ENCODE results near the gene TM9SF1. TPM values are rescaled to one million over a fixed set of nuclear protein-coding genes. Genes with fewer than 3 reads are reported as not detected.

TM9SF1 gene
- total and polyA plus RNA-seq, 12 donors, result 10.8 to 36.4 (median 18.7) TPM

DNA sequence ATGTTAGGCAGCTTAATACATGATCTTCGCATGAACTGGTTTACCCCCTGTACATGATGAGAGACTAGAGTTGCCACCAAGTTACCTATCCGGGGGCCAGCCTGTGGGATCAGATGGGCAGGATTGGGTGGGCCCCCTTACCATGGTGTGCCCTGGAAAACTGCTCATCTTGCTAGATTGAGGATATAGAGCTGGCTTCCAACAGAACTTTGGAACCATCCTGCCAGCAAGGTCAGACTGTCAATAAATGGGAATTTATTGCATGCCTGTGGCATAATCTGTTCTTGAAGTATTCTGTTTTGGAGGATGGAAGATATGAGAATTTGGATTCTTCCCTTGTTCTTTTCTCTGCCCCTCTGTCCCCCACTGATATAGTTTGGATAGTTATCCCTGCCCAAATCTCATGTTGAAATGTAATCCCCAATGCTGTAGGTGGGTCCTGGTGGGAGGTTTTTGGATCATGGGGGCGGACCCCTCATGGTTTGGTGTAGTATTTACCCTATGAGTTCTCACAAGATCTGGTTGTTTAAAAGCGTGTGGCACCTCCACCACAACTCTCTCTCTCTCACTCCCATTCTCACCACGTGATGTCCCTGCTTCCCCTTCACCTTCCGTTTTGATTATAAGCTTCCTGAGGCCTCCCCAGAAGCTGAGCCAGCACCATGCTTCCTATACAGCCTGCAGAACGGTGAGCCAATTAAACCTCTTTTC is 3.7 kb upstream of the TM9SF1 start:
- H3K4me1 ChIP-seq, result peaks cover 4 to 38% (median 26%) of the 10 kb centered on the region in 9 donors
- H3K9me3 ChIP-seq, result no peaks in the 10 kb centered on the region
- no peak overlapping the region for H3K4me3 ChIP-seq
- no peak for DNase-seq
- WGBS, 2 donors, result 84 to 86% methylated on average over 7 of the region's 7 CpGs
- no peak for ATAC-seq
- H3K27me3 ChIP-seq, result no peaks in the 10 kb centered on the region
- intact Hi-C loops (cut with DNase I), result no loop called here
- TF ChIP-seq, protein P1, sequence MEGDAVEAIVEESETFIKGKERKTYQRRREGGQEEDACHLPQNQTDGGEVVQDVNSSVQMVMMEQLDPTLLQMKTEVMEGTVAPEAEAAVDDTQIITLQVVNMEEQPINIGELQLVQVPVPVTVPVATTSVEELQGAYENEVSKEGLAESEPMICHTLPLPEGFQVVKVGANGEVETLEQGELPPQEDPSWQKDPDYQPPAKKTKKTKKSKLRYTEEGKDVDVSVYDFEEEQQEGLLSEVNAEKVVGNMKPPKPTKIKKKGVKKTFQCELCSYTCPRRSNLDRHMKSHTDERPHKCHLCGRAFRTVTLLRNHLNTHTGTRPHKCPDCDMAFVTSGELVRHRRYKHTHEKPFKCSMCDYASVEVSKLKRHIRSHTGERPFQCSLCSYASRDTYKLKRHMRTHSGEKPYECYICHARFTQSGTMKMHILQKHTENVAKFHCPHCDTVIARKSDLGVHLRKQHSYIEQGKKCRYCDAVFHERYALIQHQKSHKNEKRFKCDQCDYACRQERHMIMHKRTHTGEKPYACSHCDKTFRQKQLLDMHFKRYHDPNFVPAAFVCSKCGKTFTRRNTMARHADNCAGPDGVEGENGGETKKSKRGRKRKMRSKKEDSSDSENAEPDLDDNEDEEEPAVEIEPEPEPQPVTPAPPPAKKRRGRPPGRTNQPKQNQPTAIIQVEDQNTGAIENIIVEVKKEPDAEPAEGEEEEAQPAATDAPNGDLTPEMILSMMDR (IDR thresholded peaks at IDR 0.05), result no peak
- peaks cover 0 to 43% (median 6%) of the 10 kb centered on the region in 9 donors for H3K36me3 ChIP-seq
- no peak overlapping the region for H3K27ac ChIP-seq

DNA sequence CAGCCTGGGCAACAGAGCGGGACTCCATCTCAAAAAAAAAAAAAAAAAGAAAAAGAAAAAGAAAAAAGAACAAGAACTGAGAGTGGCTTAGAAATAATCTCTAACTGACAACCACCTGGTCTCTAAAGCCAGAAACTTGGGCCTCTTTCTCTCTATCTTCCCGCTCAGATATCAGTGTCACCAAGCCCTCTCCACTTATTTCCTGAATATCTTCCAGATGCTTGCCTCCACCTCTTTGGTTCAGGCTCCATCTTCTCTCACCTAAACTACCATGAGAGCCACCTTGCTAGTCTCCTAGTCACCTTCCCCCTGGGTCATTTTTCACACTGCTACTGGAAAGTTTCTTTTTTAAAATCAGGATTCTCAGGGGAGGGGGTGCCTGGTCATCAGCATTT is 1.8 kb upstream of the TM9SF1 start:
- ATAC-seq, result no peak
- intact Hi-C loops (cut with DNase I), result no loop called here
- 84 to 92% methylated on average over 2 of the region's 2 CpGs for WGBS, 2 donors

DNA sequence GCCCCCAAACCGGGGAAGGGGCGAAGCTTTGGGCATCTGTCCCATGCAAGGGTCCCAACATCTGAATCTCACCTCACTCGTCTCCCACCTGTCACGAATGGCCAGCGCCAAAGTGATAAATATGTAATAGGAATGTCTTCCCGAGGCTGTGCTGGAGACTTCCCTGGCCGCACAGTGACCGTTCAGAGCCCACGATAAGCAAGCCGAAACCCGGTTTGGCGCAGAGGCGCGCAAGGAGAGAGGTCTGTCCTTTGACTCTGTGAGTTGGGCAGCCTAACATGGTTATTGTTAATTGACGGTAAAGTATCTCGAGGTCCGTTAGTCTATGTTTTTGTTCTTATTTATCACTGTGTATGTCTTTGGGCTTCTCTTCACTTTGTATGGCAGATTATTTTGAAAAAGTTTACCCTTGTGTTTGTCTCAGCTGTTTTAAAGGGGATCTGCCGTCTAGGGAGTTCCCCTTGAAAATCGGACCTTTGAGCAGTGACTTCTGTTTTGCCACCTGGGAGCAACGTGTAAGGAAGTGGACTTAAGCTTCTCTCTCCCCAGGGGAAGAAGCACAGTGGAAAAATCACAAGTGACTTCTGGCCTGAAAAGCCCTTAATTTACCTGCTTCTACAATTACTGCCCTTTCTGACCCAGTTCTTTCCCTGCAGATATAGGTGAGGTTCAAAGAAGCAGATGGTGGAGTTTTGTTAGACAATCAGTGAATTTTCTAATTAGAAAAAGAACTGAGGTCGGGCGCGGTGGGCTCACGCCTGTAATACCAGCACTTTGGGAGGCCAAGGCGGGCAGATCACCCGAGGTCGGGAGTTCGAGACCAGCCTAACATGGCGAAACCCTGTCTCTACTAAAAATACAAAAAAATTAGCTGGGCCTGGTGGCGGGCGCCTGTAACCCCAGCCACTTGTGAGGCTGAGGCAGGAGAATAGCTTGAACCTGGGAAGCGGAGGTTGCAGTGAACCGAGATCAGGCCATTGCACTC is 1.1 kb upstream of the TM9SF1 start:
- Histone ChIP-seq H3K27me3 (no peaks in the 10 kb centered on the region), H3K27ac (peak overlapping the region; percentile 92 to 100 (median 98)), H3K9me3 (no peaks in the 10 kb centered on the region), H3K4me3 (peak overlapping the region; percentile 59 to 100 (median 92)), H3K36me3 (peaks cover 0 to 42% (median 15%) of the 10 kb centered on the region in 9 donors), H3K4me1 (peaks cover 4 to 39% (median 27%) of the 10 kb centered on the region in 9 donors)
- DNase-seq (no peak), ATAC-seq (peak in 7 of 8 donors; percentile 20 to 49 (median 37))
- TF ChIP-seq, protein P1 (IDR thresholded peaks at IDR 0.05), result no peak
- intact Hi-C loops (cut with DNase I), result no loop called here
- WGBS, 2 donors, result 34 to 36% methylated on average over 33 of the region's 33 CpGs

More for the DNA sequence above, 1.8 kb upstream of the TM9SF1 start:
- no peaks in the 10 kb centered on the region for H3K27me3 ChIP-seq
- no peaks in the 10 kb centered on the region for H3K9me3 ChIP-seq
- H3K4me1 ChIP-seq, result peaks cover 4 to 39% (median 27%) of the 10 kb centered on the region in 9 donors
- peak overlapping the region in 2 of 10 donors; percentile 97 to 99 for H3K27ac ChIP-seq
- H3K4me3 ChIP-seq, result peak overlapping the region in 4 of 10 donors; percentile 80 to 97 (median 92)
- DNase-seq, result no peak
- peaks cover 0 to 41% (median 11%) of the 10 kb centered on the region in 9 donors for H3K36me3 ChIP-seq
- TF ChIP-seq, protein P1 (IDR thresholded peaks at IDR 0.05), result no peak

DNA sequence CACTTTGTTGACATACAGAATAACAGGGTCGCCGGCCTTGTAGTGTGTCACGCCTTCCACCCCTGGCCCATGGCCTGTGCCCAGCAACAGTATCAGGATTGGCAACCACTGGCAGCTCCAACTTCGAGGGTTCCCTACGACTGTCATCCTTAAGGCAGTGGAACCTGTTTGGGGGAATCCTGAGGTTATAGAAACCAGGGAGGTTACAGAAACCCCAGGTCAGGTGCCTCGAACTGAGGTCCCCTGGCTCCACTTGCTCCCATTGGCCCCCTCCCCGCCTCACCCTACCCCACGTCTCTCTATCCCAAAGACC is 412 bp downstream of the TM9SF1 start:
- intact Hi-C loops (cut with DNase I), result no loop called here
- peak overlapping the region; percentile 92 to 100 (median 98) for H3K27ac ChIP-seq
- WGBS, 2 donors, result 47 to 52% methylated on average over 8 of the region's 8 CpGs
- peak overlapping the region; percentile 59 to 100 (median 92) for H3K4me3 ChIP-seq
- TF ChIP-seq, protein P1 (IDR thresholded peaks at IDR 0.05), result no peak
- ATAC-seq (peak in 2 of 8 donors; percentile 1 to 14), DNase-seq (no peak)
- peaks cover 4 to 39% (median 27%) of the 10 kb centered on the region in 9 donors for H3K4me1 ChIP-seq
- H3K36me3 ChIP-seq, result peaks cover 0 to 45% (median 15%) of the 10 kb centered on the region in 9 donors
- H3K9me3 ChIP-seq, result no peaks in the 10 kb centered on the region
- no peaks in the 10 kb centered on the region for H3K27me3 ChIP-seq
